ENCODE data around the gene AK1. TPM values are rescaled to one million over a fixed set of nuclear protein-coding genes. Genes with fewer than 3 reads are reported as not detected.
"Not testable (repeated sequence)": the region's sequence is repeated elsewhere in the genome, so short reads cannot be mapped to it uniquely, and the experiment has no call there.

AK1 gene
- total RNA-seq, 1 donor from 2014 or later = 39.6 TPM

GRCh38 chr9:127837346-127837745 is 40.1 kb downstream of the AK1 start:
- Mint-ChIP-seq H3K27me3 (ENCODE audit: low read depth) (no peaks in the 10 kb centered on the region), H3K4me1 (peaks cover 16% of the 10 kb centered on the region), H3K9me3 (no peaks in the 10 kb centered on the region), H3K4me3 (no peak overlapping the region), H3K36me3 (ENCODE audit: low read depth) (no peaks in the 10 kb centered on the region), H3K27ac (ENCODE audit: unreplicated experiment) (no peak overlapping the region)
- DNase-seq (ENCODE audit: low read depth, low spot score) = no peak
- no peak for TF ChIP-seq CTCF (conservative IDR thresholded peaks at IDR 0.05)

- H3K4me1 Mint-ChIP-seq = peaks cover 16% of the 10 kb centered on the region
- H3K27ac Mint-ChIP-seq (ENCODE audit: unreplicated experiment); DNase-seq (ENCODE audit: low read depth, low spot score); H3K4me3 Mint-ChIP-seq; H3K36me3 Mint-ChIP-seq (ENCODE audit: low read depth); H3K27me3 Mint-ChIP-seq (ENCODE audit: low read depth); H3K9me3 Mint-ChIP-seq: not testable (repeated sequence)
These were observed 40.9 kb downstream of the AK1 start for GRCh38 chr9:127836561-127836960.

- Mint-ChIP-seq H3K27ac (ENCODE audit: unreplicated experiment) (no peak overlapping the region), H3K4me1 (peaks cover 16% of the 10 kb centered on the region), H3K4me3 (no peak overlapping the region), H3K36me3 (ENCODE audit: low read depth) (no peaks in the 10 kb centered on the region), H3K9me3 (no peaks in the 10 kb centered on the region), H3K27me3 (ENCODE audit: low read depth) (no peaks in the 10 kb centered on the region)
- no peak for DNase-seq (ENCODE audit: low read depth, low spot score)
- TF ChIP-seq CTCF (conservative IDR thresholded peaks at IDR 0.05) = no peak
These were observed 41.4 kb downstream of the AK1 start for GRCh38 chr9:127835991-127836516.

GRCh38 chr9:127833555-127833954 is 43.9 kb downstream of the AK1 start:
- Mint-ChIP-seq H3K4me3 (no peak overlapping the region), H3K27me3 (ENCODE audit: low read depth) (no peaks in the 10 kb centered on the region), H3K4me1 (peaks cover 24% of the 10 kb centered on the region), H3K27ac (ENCODE audit: unreplicated experiment) (no peak overlapping the region), H3K36me3 (ENCODE audit: low read depth) (no peaks in the 10 kb centered on the region), H3K9me3 (no peaks in the 10 kb centered on the region)
- TF ChIP-seq CTCF (conservative IDR thresholded peaks at IDR 0.05) = no peak
- DNase-seq (ENCODE audit: low read depth, low spot score) = no peak

- peaks cover 4% of the 10 kb centered on the region for H3K27me3 Mint-ChIP-seq (ENCODE audit: low read depth)
- no peak overlapping the region for H3K27ac Mint-ChIP-seq (ENCODE audit: unreplicated experiment)
- TF ChIP-seq CTCF (conservative IDR thresholded peaks at IDR 0.05) = no peak
- no peaks in the 10 kb centered on the region for H3K36me3 Mint-ChIP-seq (ENCODE audit: low read depth)
- no peak for DNase-seq (ENCODE audit: low read depth, low spot score)
- H3K4me3 Mint-ChIP-seq = no peak overlapping the region
- H3K4me1 Mint-ChIP-seq = peaks cover 24% of the 10 kb centered on the region
- H3K9me3 Mint-ChIP-seq = no peaks in the 10 kb centered on the region
These were observed 45.2 kb downstream of the AK1 start for GRCh38 chr9:127832248-127832647.

GRCh38 chr9:127829205-127829906 is 48.1 kb downstream of the AK1 start:
- H3K4me3 Mint-ChIP-seq = peak overlapping the region; percentile 77
- no peaks in the 10 kb centered on the region for H3K9me3 Mint-ChIP-seq
- peaks cover 13% of the 10 kb centered on the region for H3K27me3 Mint-ChIP-seq (ENCODE audit: low read depth)
- H3K4me1 Mint-ChIP-seq = peaks cover 41% of the 10 kb centered on the region
- H3K27ac Mint-ChIP-seq (ENCODE audit: unreplicated experiment) = no peak overlapping the region
- no peak for DNase-seq (ENCODE audit: low read depth, low spot score)
- no peak for TF ChIP-seq CTCF (conservative IDR thresholded peaks at IDR 0.05)
- no peaks in the 10 kb centered on the region for H3K36me3 Mint-ChIP-seq (ENCODE audit: low read depth)
